Kidney epithelial cell (primary cell): ENCODE results near the gene RBFOX2. TPM values are rescaled to one million over a fixed set of nuclear protein-coding genes. Genes with fewer than 3 reads are reported as not detected.

Experiments used
- DNase-seq: peaks from one replicate; pipeline ENCODE4 v3.0.0-alpha.2; 2010; ENCODE audit warnings: low read depth
- H3K27me3 ChIP-seq: 2 replicates; pipeline ENCODE4 v1.6.0; 2011; ENCODE audit warnings: low read length; ENCODE audit not compliant: control insufficient read depth, insufficient read depth
- H3K36me3 ChIP-seq: 2 replicates; pipeline ENCODE4 v1.5.1; 2011; ENCODE audit warnings: low read length; ENCODE audit not compliant: control insufficient read depth, insufficient read depth
- H3K4me3 ChIP-seq: 2 replicates; pipeline ENCODE4 v1.5.1; 2011; ENCODE audit warnings: low read depth, mild to moderate bottlenecking, control low read depth, low read length
- CTCF ChIP-seq: IDR thresholded peaks from 2 replicates; pipeline ENCODE4 v1.5.1; 2011; ENCODE audit warnings: mild to moderate bottlenecking, moderate library complexity, low read length, control low read depth, inconsistent platforms; ENCODE audit not compliant: insufficient read depth, poor library complexity, severe bottlenecking
- total RNA-seq: library from RNA; depleted of rRNA; stranded (reverse); fragments of >200 nt; gene quantifications from 2 replicates; pipeline ENCODE4 v1.2.3, GENCODE V29; 2015

The RBFOX2 gene
- total RNA-seq, 1 donor from 2014 or later: 75.1 TPM

GRCh38 chr22:36015155-36015810 lies 13.3 kb downstream of the RBFOX2 start:
- no peak for DNase-seq
- Histone ChIP-seq H3K27me3 (no peaks in the 10 kb centered on the region), H3K4me3 (no peak overlapping the region), H3K36me3 (no peaks in the 10 kb centered on the region)
- TF ChIP-seq CTCF: no peak

GRCh38 chr22:36014546-36015074 lies 14.0 kb downstream of the RBFOX2 start:
- no peak for DNase-seq
- Histone ChIP-seq H3K4me3 (no peak overlapping the region), H3K27me3 (no peaks in the 10 kb centered on the region), H3K36me3 (no peaks in the 10 kb centered on the region)
- TF ChIP-seq CTCF: no peak

GRCh38 chr22:36012332-36012731 lies 16.3 kb downstream of the RBFOX2 start:
- Histone ChIP-seq H3K4me3 (no peak overlapping the region), H3K36me3 (no peaks in the 10 kb centered on the region), H3K27me3 (no peaks in the 10 kb centered on the region)
- no peak for TF ChIP-seq CTCF
- DNase-seq: no peak

GRCh38 chr22:36010882-36011281 lies 17.7 kb downstream of the RBFOX2 start:
- Histone ChIP-seq H3K36me3 (no peaks in the 10 kb centered on the region), H3K4me3 (no peak overlapping the region), H3K27me3 (no peaks in the 10 kb centered on the region)
- peak; percentile 37 for DNase-seq
- no peak for TF ChIP-seq CTCF

- DNase-seq: no peak
- no peak overlapping the region for H3K4me3 ChIP-seq
- no peaks in the 10 kb centered on the region for H3K27me3 ChIP-seq
- H3K36me3 ChIP-seq: no peaks in the 10 kb centered on the region
- no peak for TF ChIP-seq CTCF
These were observed 18.5 kb downstream of the RBFOX2 start for GRCh38 chr22:36010090-36010489.

- H3K36me3 ChIP-seq: no peaks in the 10 kb centered on the region
- TF ChIP-seq CTCF: no peak
- no peaks in the 10 kb centered on the region for H3K27me3 ChIP-seq
- H3K4me3 ChIP-seq: no peak overlapping the region
- no peak for DNase-seq
These were observed 19.5 kb downstream of the RBFOX2 start for GRCh38 chr22:36009085-36009484.
